Measurements from ENCODE around the gene NR1H4. TPM values are rescaled to one million over a fixed set of nuclear protein-coding genes. Genes with fewer than 3 reads are reported as not detected.

The NR1H4 gene
- total RNA-seq, 1 experiment from 2014 or later = not detected

- ChIA-PET CTCF (interaction anchor here (4.2 kb wide), 1 partner anchor 38 kb away, joined by 18 read pairs; no protein-coding TSS in a partner anchor), POLR2A (no interaction called here)
- Mint-ChIP-seq H3K4me1 (peaks cover 12% of the 10 kb centered on the region), H3K9me3 (no peaks in the 10 kb centered on the region), H3K27ac (no peak overlapping the region), H3K4me3 (no peak overlapping the region), H3K27me3 (ENCODE audit: low read depth) (no peaks in the 10 kb centered on the region), H3K36me3 (no peaks in the 10 kb centered on the region)
- DNase-seq (ENCODE audit: low spot score) = no peak
- TF ChIP-seq ZNF532 (CRISPR knock-in tag; IDR thresholded peaks at IDR 0.05; ENCODE audit: borderline replicate concordance) (no peak), KAT7 (CRISPR knock-in tag; IDR thresholded peaks at IDR 0.05; ENCODE audit: borderline replicate concordance) (no peak), FOXJ3 (CRISPR knock-in tag; IDR thresholded peaks at IDR 0.05; ENCODE audit: borderline replicate concordance) (no peak), ZNF317 (CRISPR knock-in tag; IDR thresholded peaks at IDR 0.05; ENCODE audit: borderline replicate concordance, low read depth) (no peak), ELF4 (CRISPR knock-in tag; IDR thresholded peaks at IDR 0.05; ENCODE audit: low read depth) (no peak), GTF2I (CRISPR knock-in tag; conservative IDR thresholded peaks at IDR 0.05) (no peak), ZNF219 (CRISPR knock-in tag; IDR thresholded peaks at IDR 0.05; ENCODE audit: borderline replicate concordance) (no peak), HMGXB4 (CRISPR knock-in tag; IDR thresholded peaks at IDR 0.05) (no peak), NFE2L1 (CRISPR knock-in tag; IDR thresholded peaks at IDR 0.05) (no peak), RELA (CRISPR knock-in tag; IDR thresholded peaks at IDR 0.05; ENCODE audit: borderline replicate concordance) (no peak), IRF1 (CRISPR knock-in tag; IDR thresholded peaks at IDR 0.05) (no peak)
- TF ChIP-seq, protein P1, sequence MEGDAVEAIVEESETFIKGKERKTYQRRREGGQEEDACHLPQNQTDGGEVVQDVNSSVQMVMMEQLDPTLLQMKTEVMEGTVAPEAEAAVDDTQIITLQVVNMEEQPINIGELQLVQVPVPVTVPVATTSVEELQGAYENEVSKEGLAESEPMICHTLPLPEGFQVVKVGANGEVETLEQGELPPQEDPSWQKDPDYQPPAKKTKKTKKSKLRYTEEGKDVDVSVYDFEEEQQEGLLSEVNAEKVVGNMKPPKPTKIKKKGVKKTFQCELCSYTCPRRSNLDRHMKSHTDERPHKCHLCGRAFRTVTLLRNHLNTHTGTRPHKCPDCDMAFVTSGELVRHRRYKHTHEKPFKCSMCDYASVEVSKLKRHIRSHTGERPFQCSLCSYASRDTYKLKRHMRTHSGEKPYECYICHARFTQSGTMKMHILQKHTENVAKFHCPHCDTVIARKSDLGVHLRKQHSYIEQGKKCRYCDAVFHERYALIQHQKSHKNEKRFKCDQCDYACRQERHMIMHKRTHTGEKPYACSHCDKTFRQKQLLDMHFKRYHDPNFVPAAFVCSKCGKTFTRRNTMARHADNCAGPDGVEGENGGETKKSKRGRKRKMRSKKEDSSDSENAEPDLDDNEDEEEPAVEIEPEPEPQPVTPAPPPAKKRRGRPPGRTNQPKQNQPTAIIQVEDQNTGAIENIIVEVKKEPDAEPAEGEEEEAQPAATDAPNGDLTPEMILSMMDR (IDR thresholded peaks at IDR 0.05) = no peak
- TF ChIP-seq, protein P2, sequence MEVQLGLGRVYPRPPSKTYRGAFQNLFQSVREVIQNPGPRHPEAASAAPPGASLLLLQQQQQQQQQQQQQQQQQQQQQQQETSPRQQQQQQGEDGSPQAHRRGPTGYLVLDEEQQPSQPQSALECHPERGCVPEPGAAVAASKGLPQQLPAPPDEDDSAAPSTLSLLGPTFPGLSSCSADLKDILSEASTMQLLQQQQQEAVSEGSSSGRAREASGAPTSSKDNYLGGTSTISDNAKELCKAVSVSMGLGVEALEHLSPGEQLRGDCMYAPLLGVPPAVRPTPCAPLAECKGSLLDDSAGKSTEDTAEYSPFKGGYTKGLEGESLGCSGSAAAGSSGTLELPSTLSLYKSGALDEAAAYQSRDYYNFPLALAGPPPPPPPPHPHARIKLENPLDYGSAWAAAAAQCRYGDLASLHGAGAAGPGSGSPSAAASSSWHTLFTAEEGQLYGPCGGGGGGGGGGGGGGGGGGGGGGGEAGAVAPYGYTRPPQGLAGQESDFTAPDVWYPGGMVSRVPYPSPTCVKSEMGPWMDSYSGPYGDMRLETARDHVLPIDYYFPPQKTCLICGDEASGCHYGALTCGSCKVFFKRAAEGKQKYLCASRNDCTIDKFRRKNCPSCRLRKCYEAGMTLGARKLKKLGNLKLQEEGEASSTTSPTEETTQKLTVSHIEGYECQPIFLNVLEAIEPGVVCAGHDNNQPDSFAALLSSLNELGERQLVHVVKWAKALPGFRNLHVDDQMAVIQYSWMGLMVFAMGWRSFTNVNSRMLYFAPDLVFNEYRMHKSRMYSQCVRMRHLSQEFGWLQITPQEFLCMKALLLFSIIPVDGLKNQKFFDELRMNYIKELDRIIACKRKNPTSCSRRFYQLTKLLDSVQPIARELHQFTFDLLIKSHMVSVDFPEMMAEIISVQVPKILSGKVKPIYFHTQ (CRISPR knock-in tag; IDR thresholded peaks at IDR 0.05) = no peak
- TF ChIP-seq, protein P3, sequence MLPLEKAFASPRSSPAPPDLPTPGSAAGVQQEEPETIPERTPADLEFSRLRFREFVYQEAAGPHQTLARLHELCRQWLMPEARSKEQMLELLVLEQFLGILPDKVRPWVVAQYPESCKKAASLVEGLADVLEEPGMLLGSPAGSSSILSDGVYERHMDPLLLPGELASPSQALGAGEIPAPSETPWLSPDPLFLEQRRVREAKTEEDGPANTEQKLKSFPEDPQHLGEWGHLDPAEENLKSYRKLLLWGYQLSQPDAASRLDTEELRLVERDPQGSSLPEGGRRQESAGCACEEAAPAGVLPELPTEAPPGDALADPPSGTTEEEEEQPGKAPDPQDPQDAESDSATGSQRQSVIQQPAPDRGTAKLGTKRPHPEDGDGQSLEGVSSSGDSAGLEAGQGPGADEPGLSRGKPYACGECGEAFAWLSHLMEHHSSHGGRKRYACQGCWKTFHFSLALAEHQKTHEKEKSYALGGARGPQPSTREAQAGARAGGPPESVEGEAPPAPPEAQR (CRISPR knock-in tag; IDR thresholded peaks at IDR 0.05) = no peak
- TF ChIP-seq, protein P4, sequence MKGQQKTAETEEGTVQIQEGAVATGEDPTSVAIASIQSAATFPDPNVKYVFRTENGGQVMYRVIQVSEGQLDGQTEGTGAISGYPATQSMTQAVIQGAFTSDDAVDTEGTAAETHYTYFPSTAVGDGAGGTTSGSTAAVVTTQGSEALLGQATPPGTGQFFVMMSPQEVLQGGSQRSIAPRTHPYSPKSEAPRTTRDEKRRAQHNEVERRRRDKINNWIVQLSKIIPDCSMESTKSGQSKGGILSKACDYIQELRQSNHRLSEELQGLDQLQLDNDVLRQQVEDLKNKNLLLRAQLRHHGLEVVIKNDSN (CRISPR knock-in tag; IDR thresholded peaks at IDR 0.05) = no peak
- TF ChIP-seq, protein P5, sequence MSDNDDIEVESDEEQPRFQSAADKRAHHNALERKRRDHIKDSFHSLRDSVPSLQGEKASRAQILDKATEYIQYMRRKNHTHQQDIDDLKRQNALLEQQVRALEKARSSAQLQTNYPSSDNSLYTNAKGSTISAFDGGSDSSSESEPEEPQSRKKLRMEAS (CRISPR knock-in tag; IDR thresholded peaks at IDR 0.05) = no peak
- no peak for ATAC-seq
Measured at GRCh38 chr12:100442403-100442802, 31.3 kb upstream of the NR1H4 start.

Data from WTC11 (cell line).